GM21619 (cell line): Measurements from ENCODE around the gene ERICH2.

Experiments
- ATAC-seq: cut with Tn5 transposase; IDR thresholded peaks from one replicate; pipeline ENCODE4 v1.9.1; 2021; ENCODE audit not compliant: unreplicated experiment

The ERICH2 gene

DNA sequence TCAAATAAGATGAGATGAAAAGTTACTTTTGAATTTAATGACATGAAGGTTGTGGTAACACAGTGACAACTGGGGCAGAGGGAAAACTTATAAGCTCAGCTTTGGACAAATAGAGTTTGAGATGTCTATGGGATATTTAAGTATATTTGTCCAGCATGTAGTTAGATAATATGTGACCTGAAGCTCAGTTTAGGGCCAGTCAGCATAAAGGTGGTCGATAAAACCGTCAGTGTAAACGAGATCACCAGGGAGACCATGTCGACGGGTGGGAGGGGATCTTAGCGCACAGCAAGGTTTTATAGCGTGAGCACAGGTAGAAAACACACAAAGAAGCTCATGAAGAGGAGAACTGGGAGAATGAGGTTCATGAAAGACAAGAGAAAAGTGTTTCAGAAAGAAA lies 7.4 kb upstream of the ERICH2 start:
- ATAC-seq: no peak

- ATAC-seq: no peak
These were observed 6.9 kb upstream of the ERICH2 start for GRCh38 chr2:170763232-170763631.

DNA sequence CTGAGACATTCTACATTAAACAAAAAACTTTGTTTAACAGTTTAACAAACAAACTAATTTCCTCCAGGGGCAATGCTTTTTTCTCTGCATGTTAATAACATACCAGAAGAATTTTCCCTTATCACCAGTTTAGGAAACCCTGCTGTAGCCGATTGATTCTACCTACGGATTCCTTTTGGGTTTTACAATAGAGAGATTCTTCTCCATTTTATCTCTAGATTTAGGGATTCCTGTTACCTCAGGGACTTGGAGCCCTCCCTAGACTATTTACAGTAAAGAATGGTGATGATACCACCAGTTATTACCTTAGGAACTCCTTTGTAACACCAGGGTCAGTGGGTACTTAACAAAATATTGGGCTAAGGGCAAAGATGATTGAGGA lies 5.3 kb upstream of the ERICH2 start:
- ATAC-seq: no peak

DNA sequence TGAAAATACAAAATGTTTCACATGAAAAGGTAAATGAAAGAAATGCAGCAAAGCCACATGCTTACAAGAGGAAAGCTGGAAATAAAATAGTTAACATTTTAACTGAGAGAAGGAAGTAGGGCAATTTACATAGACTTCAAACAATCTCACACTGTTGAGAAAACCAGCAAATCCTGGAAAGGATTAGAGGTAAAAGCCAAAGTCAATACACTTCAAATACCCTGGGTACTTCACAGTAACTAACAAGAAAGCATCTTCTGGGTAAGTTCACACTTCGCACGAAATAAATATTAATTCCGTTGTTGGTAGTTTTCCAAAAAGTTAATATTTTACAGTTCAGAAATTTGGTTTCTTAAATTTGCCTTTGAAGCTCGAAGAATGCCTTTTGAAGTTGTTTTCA lies 3.5 kb upstream of the ERICH2 start:
- ATAC-seq: no peak

GRCh38 chr2:170770606-170771420 lies 635 bp downstream of the ERICH2 start:
- peak; percentile 75 for ATAC-seq

DNA sequence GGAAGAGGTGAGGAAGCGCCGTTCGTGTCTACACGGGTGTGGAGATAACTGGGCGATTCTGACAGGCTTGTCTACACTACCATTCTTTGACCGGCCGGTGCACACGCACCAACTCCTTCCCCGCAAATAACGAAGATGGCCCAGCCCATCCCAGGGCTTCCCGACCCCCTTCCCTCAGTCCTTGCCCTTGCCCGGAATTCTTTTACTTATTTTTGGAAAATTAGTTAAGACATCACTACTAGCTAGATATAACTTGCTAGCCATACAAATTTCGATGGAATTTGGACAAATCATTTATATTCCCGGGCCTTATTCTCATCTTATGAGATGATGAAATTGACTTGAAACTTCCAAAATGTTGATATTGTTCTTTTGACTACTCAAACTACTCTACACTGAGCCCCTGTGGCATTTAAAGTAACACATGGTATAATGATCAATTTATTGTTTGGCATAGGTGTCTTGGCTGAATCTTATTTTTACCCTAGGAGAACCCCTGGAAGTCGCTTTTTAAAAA lies 1.3 kb downstream of the ERICH2 start:
- ATAC-seq: no peak

DNA sequence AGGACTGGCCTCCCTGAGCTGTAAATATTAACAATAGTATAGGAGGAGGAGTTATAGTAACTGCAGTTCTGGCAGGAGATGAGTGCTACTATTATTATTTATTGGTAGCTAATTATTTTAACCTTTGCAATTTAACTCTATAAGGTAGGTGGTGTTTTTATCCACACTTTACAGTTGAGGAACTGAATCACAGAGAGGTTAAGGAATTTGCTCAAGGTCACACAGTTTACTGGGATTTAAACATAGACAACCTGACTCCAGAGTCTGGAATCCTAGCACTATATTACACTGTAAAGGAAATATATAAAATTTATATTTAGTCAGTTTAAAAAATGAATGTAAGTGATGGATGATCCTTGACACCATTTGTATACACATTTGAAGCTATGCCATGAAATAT lies 2.1 kb downstream of the ERICH2 start:
- ATAC-seq: no peak

DNA sequence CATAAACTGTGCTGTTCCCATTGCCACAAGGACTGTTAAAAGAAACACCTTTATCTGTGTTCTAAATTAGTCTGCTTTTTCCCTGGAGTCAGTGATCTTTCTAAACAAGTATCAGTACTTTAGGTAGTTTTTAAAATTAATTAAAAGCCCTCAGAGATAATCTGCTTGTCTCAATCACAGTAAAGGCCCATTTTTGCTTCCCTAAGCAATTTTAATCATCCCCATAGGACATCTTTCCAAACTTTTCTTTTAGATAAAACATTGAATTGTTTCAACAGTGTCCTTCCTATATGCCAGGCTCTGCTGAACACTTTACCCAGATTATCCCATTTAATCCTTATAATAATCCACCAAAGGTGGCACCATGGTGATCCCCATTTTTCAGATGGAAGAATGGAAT lies 3.9 kb downstream of the ERICH2 start:
- no peak for ATAC-seq

GRCh38 chr2:170778900-170779299 lies 8.7 kb downstream of the ERICH2 start:
- no peak for ATAC-seq

GRCh38 chr2:170779304-170779703 lies 9.1 kb downstream of the ERICH2 start:
- no peak for ATAC-seq

DNA sequence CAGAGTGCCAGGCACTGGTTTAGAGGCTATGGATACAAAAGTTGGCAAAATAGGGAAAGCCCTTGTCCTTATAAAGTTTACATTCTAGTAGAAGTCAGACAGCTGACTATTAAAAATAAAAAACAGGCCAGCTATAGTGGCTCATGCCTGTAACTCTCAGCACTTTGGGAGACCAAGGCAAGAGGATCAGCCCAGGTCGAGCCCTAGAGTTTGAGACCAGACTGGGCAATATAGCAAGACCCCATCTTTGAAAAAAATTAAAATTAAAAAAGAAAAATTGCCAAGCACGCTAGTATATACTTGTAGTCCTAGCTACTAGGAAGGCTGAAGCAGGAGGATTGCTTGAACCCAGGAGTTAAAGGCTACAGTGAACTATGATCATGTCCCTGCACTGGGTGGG lies 12.5 kb downstream of the ERICH2 start:
- ATAC-seq: no peak

DNA sequence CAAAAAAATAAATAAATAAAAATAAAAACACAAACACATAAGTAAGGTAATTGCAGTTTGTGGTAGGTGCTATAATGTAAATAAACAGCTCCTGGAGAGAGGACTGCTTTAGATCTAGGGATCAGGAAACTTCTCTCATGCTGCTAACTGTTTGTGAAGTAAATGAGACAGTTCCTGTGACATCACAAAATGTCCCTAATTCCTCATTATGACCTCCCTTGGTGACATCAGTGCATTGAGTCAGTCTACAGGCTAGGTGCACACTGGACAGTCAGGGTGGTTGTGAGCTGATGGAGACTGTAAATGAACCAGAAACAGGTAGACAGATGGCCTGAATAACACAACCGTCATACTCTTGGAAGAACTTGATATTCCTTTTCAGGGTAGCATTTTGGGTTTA lies 13.4 kb downstream of the ERICH2 start:
- ATAC-seq: no peak

GRCh38 chr2:170798996-170799395 lies 28.8 kb downstream of the ERICH2 start:
- no peak for ATAC-seq

GRCh38 chr2:170806548-170806947 lies 36.4 kb downstream of the ERICH2 start:
- no peak for ATAC-seq

DNA sequence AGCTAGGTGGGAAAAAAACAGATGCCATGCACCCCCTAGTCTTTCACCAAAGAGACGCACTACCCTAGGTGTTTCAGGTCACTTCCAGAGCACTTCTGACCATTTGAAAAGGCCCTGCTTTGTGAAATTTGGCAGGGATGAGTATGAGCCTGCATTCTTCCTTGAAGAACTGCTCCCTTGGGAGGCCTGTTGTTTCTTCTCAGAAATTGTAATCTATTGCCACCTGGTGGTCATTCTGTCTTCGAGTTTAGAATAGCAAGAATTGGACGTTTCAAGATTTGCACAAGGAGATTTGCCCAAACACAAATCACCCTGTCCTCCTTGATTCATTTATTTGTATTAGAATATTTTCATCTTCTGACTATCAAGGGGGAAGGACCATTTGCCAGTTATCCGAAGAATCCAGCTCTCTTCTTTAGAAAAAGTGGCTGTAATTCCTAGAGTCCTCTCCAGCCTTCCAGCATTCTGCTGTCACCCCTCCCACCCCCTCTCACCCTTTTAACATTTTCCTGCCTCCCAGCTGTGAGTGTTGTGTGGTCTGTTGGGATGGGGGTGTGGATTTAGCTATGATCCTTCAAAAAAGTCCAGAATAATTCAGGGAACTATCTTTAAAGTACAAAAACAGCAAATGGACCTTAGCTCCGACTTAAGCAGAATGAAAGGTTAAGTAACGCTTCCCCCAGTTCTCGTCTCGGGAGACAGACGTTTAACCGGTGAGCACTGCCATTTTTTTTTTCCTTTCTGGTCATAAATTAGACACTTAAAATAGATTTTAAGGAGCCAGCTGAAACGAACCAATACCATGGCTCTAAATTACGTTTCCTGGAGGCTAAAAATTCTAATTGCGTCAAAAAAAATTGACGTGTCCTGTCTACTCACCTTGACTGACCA lies 42.8 kb downstream of the ERICH2 start:
- ATAC-seq: no peak

DNA sequence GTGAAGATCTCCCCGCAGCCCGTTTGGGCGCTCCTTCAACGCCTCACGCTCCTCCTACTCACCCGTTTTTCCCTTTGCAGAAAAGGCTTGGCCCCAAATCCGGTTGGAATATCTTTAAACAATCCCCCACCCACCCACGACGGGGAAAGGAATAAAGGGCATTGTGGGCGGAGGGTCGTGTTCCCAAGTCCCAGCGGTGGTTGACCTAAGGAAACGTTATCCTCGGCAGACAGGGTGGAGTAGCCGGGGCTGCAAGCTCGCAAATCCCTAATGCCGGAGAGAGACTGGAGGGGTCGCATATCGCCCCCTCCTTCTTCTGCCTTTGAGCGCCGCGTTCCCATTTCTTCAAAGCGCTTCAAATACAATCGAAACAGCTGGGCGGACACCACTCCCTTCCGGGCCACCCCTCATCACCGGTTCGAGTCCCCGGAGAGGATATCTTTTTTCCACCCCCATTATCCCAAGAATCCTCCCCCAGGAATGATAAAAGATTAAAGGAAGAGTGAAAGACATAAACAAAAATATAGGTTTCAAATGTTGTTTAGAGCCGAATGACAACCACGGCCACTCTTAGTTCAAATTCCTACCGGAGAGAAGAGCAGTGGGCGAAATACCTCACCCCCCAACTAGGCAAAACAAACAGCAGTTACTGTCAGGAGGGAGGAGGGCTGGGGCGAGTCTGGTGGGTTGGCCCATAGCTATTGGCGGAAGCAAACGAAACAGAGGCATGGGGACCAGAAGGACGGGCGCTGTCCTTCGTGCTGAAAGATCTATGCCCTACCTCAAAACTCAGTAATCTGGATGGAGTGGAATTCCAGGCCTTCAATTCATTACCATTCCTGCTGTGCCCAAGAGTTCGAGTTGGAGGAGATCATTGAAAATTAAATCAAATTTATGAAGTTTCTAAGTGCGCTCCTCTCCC lies 43.7 kb downstream of the ERICH2 start:
- ATAC-seq: no peak

GRCh38 chr2:170814533-170815230 lies 44.5 kb downstream of the ERICH2 start:
- no peak for ATAC-seq

- no peak for ATAC-seq
These were observed 45.1 kb downstream of the ERICH2 start for GRCh38 chr2:170815311-170815710.

DNA sequence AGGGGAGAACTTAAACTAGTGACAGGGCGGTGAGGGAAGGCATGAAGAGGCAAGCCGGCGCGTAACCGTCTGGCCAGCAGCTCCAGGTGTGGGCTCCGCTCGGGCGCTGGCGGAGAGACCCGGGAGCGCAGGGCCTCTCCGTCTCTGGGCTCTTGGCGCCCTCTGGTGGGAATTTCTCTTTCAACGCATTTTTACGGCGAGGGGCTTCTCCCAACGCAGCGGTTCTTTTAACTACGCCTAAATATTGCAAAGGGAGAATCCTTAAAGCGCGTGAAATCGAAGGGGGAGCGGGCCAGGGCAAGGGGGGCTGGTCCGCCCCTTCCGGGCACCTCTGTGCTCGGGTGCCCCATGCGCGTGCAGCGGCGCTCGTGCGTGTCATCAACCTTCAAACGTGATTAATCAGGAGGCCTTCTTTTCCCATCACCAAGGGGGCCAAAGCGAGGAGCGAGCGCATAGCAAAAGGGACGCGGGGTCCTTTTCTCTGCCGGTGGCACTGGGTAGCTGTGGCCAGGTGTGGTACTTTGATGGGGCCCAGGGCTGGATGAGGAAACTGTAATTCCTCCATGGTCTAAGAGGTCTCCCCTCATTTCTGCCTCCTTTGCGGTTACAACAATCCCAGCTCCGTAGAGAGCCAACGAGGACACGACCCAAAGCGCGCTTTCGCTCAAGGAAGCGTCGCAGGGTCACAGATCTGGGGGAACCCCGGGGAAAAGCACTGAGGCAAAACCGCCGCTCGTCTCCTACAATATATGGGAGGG lies 45.7 kb downstream of the ERICH2 start:
- peak; percentile 44 for ATAC-seq
